Measurements from ENCODE around the gene ANKDD1B.
"Not testable (repeated sequence)": the region's sequence is repeated elsewhere in the genome, so short reads cannot be mapped to it uniquely, and the experiment has no call there.

ANKDD1B gene

GRCh38 chr5:75611311-75612225, at the start of gene ANKDD1B:
Gene ANKDD1B, plus strand, starts transcription at chr5:75611453. Its CDS starts 182 bp downstream, at chr5:75611635.
- no peak for TF ChIP-seq CTCF (IDR thresholded peaks at IDR 0.05; ENCODE audit: low read depth, low read length, missing control alignments)
- no peak for DNase-seq (ENCODE audit: extremely low read depth, low read depth)
- peak within 1 kb of the TSS; percentile 53 for H3K4me3 ChIP-seq (replicated peaks; ENCODE audit: low read depth, low read length)

GRCh38 chr5:75565991-75566709, 45.1 kb upstream of the ANKDD1B start:
- not testable (repeated sequence) for DNase-seq (ENCODE audit: extremely low read depth, low read depth); H3K4me3 ChIP-seq (replicated peaks; ENCODE audit: low read depth, low read length)

- no peak for TF ChIP-seq CTCF (IDR thresholded peaks at IDR 0.05; ENCODE audit: low read depth, low read length, missing control alignments)
- H3K4me3 ChIP-seq (replicated peaks; ENCODE audit: low read depth, low read length), result no peak overlapping the region
- peak; percentile 85 for DNase-seq (ENCODE audit: extremely low read depth, low read depth)
These were observed 44.4 kb upstream of the ANKDD1B start for GRCh38 chr5:75566710-75567309.

GRCh38 chr5:75567710-75568109, 43.5 kb upstream of the ANKDD1B start:
- TF ChIP-seq CTCF (IDR thresholded peaks at IDR 0.05; ENCODE audit: low read depth, low read length, missing control alignments), result no peak
- DNase-seq (ENCODE audit: extremely low read depth, low read depth), result no peak
- no peak overlapping the region for H3K4me3 ChIP-seq (replicated peaks; ENCODE audit: low read depth, low read length)

GRCh38 chr5:75568202-75568601, 43.1 kb upstream of the ANKDD1B start:
- no peak overlapping the region for H3K4me3 ChIP-seq (replicated peaks; ENCODE audit: low read depth, low read length)
- no peak for TF ChIP-seq CTCF (IDR thresholded peaks at IDR 0.05; ENCODE audit: low read depth, low read length, missing control alignments)
- DNase-seq (ENCODE audit: extremely low read depth, low read depth), result no peak

GRCh38 chr5:75571547-75571946, 39.7 kb upstream of the ANKDD1B start:
- no peak overlapping the region for H3K4me3 ChIP-seq (replicated peaks; ENCODE audit: low read depth, low read length)
- no peak for DNase-seq (ENCODE audit: extremely low read depth, low read depth)
- TF ChIP-seq CTCF (IDR thresholded peaks at IDR 0.05; ENCODE audit: low read depth, low read length, missing control alignments), result no peak

- H3K4me3 ChIP-seq (replicated peaks; ENCODE audit: low read depth, low read length), result no peak overlapping the region
- TF ChIP-seq CTCF (IDR thresholded peaks at IDR 0.05; ENCODE audit: low read depth, low read length, missing control alignments), result no peak
- no peak for DNase-seq (ENCODE audit: extremely low read depth, low read depth)
These were observed 36.5 kb upstream of the ANKDD1B start for GRCh38 chr5:75574791-75575190.

GRCh38 chr5:75578280-75578679, 33.0 kb upstream of the ANKDD1B start:
- H3K4me3 ChIP-seq (replicated peaks; ENCODE audit: low read depth, low read length); DNase-seq (ENCODE audit: extremely low read depth, low read depth): not testable (repeated sequence)

Data from HFF-Myc (cell line).